B cell (primary cell): ENCODE data around the gene APOF. TPM values are rescaled to one million over a fixed set of nuclear protein-coding genes. Genes with fewer than 3 reads are reported as not detected.

Experiments used
- ATAC-seq: fragments of 200-7000 bp; cut with Tn5 transposase; one replicate; pipeline ENCODE4 v1.10.0; 2021; ENCODE audit warnings: low read depth, mild to moderate bottlenecking, moderate number of reproducible peaks, moderate library complexity
- CTCF ChIA-PET: fragments of 350-600 bp; sonication (Branson Sonifier 250); formaldehyde crosslinking; loops from one replicate; lab custom pipeline; 2021; ENCODE audit warnings: antibody characterized with exemption, inconsistent platforms; lab: Charles Lee
- POLR2A ChIA-PET: fragments of 350-600 bp; sonication (Branson Sonifier 250); formaldehyde crosslinking; loops from one replicate; lab custom pipeline; 2021; ENCODE audit warnings: antibody characterized with exemption; lab: Charles Lee
- DNase-seq: peaks from one replicate; pipeline ENCODE4 v3.0.0; 2013
- H2AFZ ChIP-seq: 2 replicates; pipeline ENCODE4 v1.6.1; 2012; ENCODE audit warnings: mild to moderate bottlenecking, low read depth, low read length; ENCODE audit not compliant: insufficient read depth, poor library complexity, severe bottlenecking
- H3K27ac ChIP-seq, 2 donors: 1 replicate in 1 of 2; 2 replicates in 1 of 2; pipeline ENCODE4 v1.5.1; 2012 to 2013; ENCODE audit warnings: low read length in 2 of 2, mild to moderate bottlenecking in 2 of 2, moderate library complexity in 1 of 2
- H3K27me3 ChIP-seq, 4 experiments: fragments of 200-600 bp in 1 of 4; sonication (generic) in 1 of 4; replicated peaks in 1 of 4; 1 replicate in 2 of 4; 2 replicates in 2 of 4; pipeline versions ENCODE4 v1.6.1 to v1.7.0; 2013 to 2016; ENCODE audit warnings: low read length in 3 of 4, mild to moderate bottlenecking in 2 of 4, mixed read lengths in 1 of 4, moderate library complexity in 1 of 4; ENCODE audit not compliant: insufficient read depth in 4 of 4, control insufficient read depth in 3 of 4; ENCODE audit errors: control extremely low read depth in 1 of 4
- H3K36me3 ChIP-seq, 2 experiments: replicated peaks in 1 of 2; 1 replicate in 1 of 2; 2 replicates in 1 of 2; pipeline versions ENCODE4 v1.6.1 to v1.7.1; 2013; ENCODE audit warnings: low read length in 1 of 2; ENCODE audit not compliant: insufficient read depth in 2 of 2, control insufficient read depth in 1 of 2; ENCODE audit errors: control extremely low read depth in 1 of 2, extremely low read depth in 1 of 2
- H3K4me1 ChIP-seq, 2 donors: fragments of 200-600 bp in 1 of 2; sonication (generic) in 1 of 2; 1 replicate in 1 of 2; 2 replicates in 1 of 2; pipeline versions ENCODE4 v1.5.1 to v1.6.1; 2013 to 2017; ENCODE audit warnings: low read length in 2 of 2; ENCODE audit not compliant: control insufficient read depth in 2 of 2, insufficient read depth in 2 of 2
- H3K4me2 ChIP-seq: replicated peaks from 2 replicates; pipeline ENCODE3; 2012; ENCODE audit warnings: mild to moderate bottlenecking, low read depth, low read length; ENCODE audit not compliant: poor library complexity, severe bottlenecking
- H3K4me3 ChIP-seq, 5 experiments: fragments of 200-600 bp in 1 of 5; sonication (generic) in 1 of 5; 1 replicate in 3 of 5; 2 replicates in 2 of 5; pipeline versions ENCODE4 v1.5.1 to v1.7.0; 2011 to 2016; ENCODE audit warnings: low read length in 4 of 5, mild to moderate bottlenecking in 4 of 5, low read depth in 2 of 5, control low read depth in 1 of 5, moderate library complexity in 1 of 5; ENCODE audit not compliant: insufficient read depth in 1 of 5; ENCODE audit errors: control extremely low read depth in 1 of 5, extremely low read depth in 1 of 5
- H3K79me2 ChIP-seq: fragments of 200-600 bp; sonication (generic); one replicate; pipeline ENCODE4 v1.6.0; 2016; ENCODE audit warnings: low read length; ENCODE audit not compliant: control insufficient read depth, insufficient read depth
- H3K9ac ChIP-seq: fragments of 200-600 bp; sonication (generic); 2 replicates; pipeline ENCODE4 v1.6.1; 2017; ENCODE audit warnings: mild to moderate bottlenecking, low read length, moderate library complexity
- H3K9me3 ChIP-seq, 3 donors: one replicate each; pipeline versions ENCODE4 v1.6.1 to v1.7.1; 2013; ENCODE audit warnings: low read length in 2 of 3; ENCODE audit not compliant: control insufficient read depth in 2 of 3, insufficient read depth in 1 of 3; ENCODE audit errors: control extremely low read depth in 1 of 3
- H4K20me1 ChIP-seq: 2 replicates; pipeline ENCODE4 v1.6.0; 2012; ENCODE audit warnings: mild to moderate bottlenecking, low read length; ENCODE audit not compliant: insufficient read depth, control insufficient read depth, poor library complexity, severe bottlenecking
- H3K27ac Mint-ChIP-seq: one replicate; pipeline ENCODE4 v1.8.0; 2021; ENCODE audit warnings: mixed read lengths
- H3K27me3 Mint-ChIP-seq: one replicate; pipeline ENCODE4 v1.8.0; 2021; ENCODE audit warnings: mixed read lengths
- H3K4me1 Mint-ChIP-seq: one replicate; pipeline ENCODE4 v1.8.0; 2021; ENCODE audit warnings: mixed read lengths
- H3K4me3 Mint-ChIP-seq: one replicate; pipeline ENCODE4 v1.8.0; 2021; ENCODE audit warnings: mixed read lengths
- H3K9me3 Mint-ChIP-seq: one replicate; pipeline ENCODE4 v1.8.0; 2022; ENCODE audit warnings: mixed read lengths; ENCODE audit not compliant: insufficient read depth
- CTCF ChIP-seq: fragments of 200-600 bp; IDR thresholded peaks from one replicate; pipeline ENCODE4 v1.8.0; 2022; ENCODE audit warnings: antibody characterized with exemption, mild to moderate bottlenecking
- EZH2 ChIP-seq: IDR thresholded peaks from 2 replicates; pipeline ENCODE4 v1.6.1; 2012; ENCODE audit warnings: borderline replicate concordance, low read depth, mild to moderate bottlenecking, moderate library complexity, low read length; ENCODE audit not compliant: insufficient read depth, poor library complexity, severe bottlenecking
- WGBS: methylation state at CpG from one replicate; pipeline ENCODE4 v1.1.5; 2013; ENCODE audit warnings: missing lambda C conversion rate; ENCODE audit not compliant: insufficient coverage; 5-methylcytosine and 5-hydroxymethylcytosine counted together
- intact Hi-C: fragments of 100-400 bp; cut with micrococcal nuclease; formaldehyde crosslinking; loops from one replicate; pipeline ENCODE4 v1.10.0; 2022
- polyA plus RNA-seq: library from polyadenylated mRNA; depleted of rRNA; stranded (reverse); fragments of >200 nt; gene quantifications from 2 replicates; pipeline ENCODE4 v1.2.3, GENCODE V29; 2012
- total RNA-seq, 2 donors: library from RNA; stranded (reverse); fragments of 120-200 nt in 1 of 2; gene quantifications; 1 replicate in 1 of 2; 2 replicates in 1 of 2; pipeline versions ENCODE4 v1.2.3 to v1.2.4, GENCODE V29; 2013 to 2022

The APOF gene
- total and polyA plus RNA-seq, 2 donors (not counting 1 experiment from before 2014, with no cell fraction given) = not detected

DNA sequence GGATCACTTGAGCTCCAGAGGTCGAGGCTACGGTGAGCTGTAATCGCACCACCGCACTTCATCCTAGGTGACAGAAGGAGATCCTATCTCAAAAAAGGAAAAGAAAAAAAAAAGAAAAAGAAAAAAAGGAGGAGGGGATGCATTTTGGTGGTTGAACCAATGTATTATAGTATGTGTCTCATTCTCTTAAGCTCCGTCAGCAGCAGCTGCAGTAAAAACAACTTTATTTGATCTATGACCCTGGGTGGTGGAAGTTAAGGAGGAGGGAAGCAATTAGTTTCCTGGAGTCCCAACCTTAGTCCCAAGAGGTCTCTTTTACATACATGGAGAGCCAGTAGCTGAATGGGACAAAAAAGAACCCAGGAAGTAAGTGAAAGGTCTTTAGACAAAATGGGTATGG is 26.8 kb upstream of the APOF start:
- H2AFZ ChIP-seq = no peak overlapping the region
- no peaks in the 10 kb centered on the region for H3K4me1 ChIP-seq
- H3K27me3 ChIP-seq = no peaks in the 10 kb centered on the region
- Mint-ChIP-seq H3K27me3 (no peaks in the 10 kb centered on the region), H3K4me3 (no peak overlapping the region), H3K4me1 (peaks cover 4% of the 10 kb centered on the region), H3K9me3 (no peaks in the 10 kb centered on the region), H3K27ac (no peak overlapping the region)
- peaks cover 0 to 5% (median 3%) of the 10 kb centered on the region in 3 donors for H3K9me3 ChIP-seq
- CTCF ChIA-PET = no interaction called here
- WGBS = 88% methylated on average over 3 of the region's 5 CpGs
- no peaks in the 10 kb centered on the region for H3K79me2 ChIP-seq
- H3K4me2 ChIP-seq = no peak overlapping the region
- TF ChIP-seq EZH2 (no peak), CTCF (no peak)
- H3K4me3 ChIP-seq = no peak overlapping the region
- DNase-seq (no peak), ATAC-seq (no peak)
- intact Hi-C loops = no loop called here
- no peaks in the 10 kb centered on the region for H4K20me1 ChIP-seq
- H3K27ac ChIP-seq = no peak overlapping the region
- POLR2A ChIA-PET = interaction anchor here (0.6 to 1.0 kb wide), 2 partner anchors 73 to 154 kb away, joined by 3 to 5 read pairs; partner anchors contain the start of gene CNPY2
- H3K36me3 ChIP-seq = no peaks in the 10 kb centered on the region
- H3K9ac ChIP-seq = no peak overlapping the region

DNA sequence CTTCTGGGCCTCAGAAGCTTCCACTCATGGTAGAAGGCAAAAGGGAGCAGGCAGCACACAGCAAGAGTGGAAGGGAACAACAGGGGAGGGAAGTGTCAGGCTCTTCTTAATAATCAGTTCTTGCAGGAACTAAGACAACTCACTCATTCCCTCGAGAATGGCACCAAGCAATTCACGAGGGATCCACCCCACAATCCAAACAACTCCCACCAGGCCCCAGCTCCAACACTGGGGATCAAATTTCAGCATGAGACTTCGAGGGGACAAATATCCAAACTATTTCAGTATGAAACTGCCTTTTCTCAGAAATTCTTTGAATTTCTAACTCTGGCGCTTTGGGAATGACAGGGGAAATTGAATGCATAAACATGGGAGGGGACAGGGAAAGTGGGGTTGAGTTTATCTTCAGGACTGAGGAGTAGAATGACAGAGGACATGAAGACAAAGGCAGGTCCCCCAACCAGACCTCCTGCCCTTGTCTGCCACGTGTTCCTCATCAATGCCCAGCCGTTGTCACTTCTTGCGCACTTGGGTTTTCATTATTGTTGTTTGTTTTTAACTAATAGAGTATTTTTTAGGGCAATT is 24.6 kb upstream of the APOF start:
- Histone ChIP-seq H3K4me2 (no peak overlapping the region), H4K20me1 (no peaks in the 10 kb centered on the region), H3K27ac (no peak overlapping the region), H3K9me3 (peaks cover 0 to under 1% (median 0%) of the 10 kb centered on the region in 3 donors), H3K9ac (no peak overlapping the region), H3K4me1 (no peaks in the 10 kb centered on the region), H3K36me3 (no peaks in the 10 kb centered on the region), H3K27me3 (peaks cover 0 to 3% (median 0%) of the 10 kb centered on the region in 4 experiments), H3K4me3 (no peak overlapping the region), H2AFZ (no peak overlapping the region), H3K79me2 (no peaks in the 10 kb centered on the region)
- intact Hi-C loops = no loop called here
- no peak for ATAC-seq
- TF ChIP-seq CTCF (no peak), EZH2 (no peak)
- H3K27ac Mint-ChIP-seq = no peak overlapping the region
- H3K4me3 Mint-ChIP-seq = no peak overlapping the region
- no peaks in the 10 kb centered on the region for H3K27me3 Mint-ChIP-seq
- CTCF ChIA-PET = no interaction called here
- DNase-seq = no peak
- no peaks in the 10 kb centered on the region for H3K9me3 Mint-ChIP-seq
- H3K4me1 Mint-ChIP-seq = no peaks in the 10 kb centered on the region
- WGBS = 88% methylated on average over 3 of the region's 7 CpGs
- POLR2A ChIA-PET = no interaction called here
